Measurements from ENCODE around the gene PTDSS2.

- TF ChIP-seq ZNF800 (CRISPR knock-in tag; IDR thresholded peaks at IDR 0.05): no peak
- TF ChIP-seq JUN (CRISPR knock-in tag; IDR thresholded peaks at IDR 0.05): no peak
- no peak for TF ChIP-seq TSC22D2 (CRISPR knock-in tag; IDR thresholded peaks at IDR 0.05; ENCODE audit: borderline replicate concordance)
These were observed 1.7 kb downstream of the PTDSS2 start for GRCh38 chr11:451738-452137.
